Skeletal muscle tissue (tissue), 4 donors: ENCODE results near the gene STYXL2. TPM values are rescaled to one million over a fixed set of nuclear protein-coding genes. Genes with fewer than 3 reads are reported as not detected.

Source experiments
- H3K27ac ChIP-seq: one replicate; pipeline ENCODE4 v1.7.0; 2013; ENCODE audit warnings: mild to moderate bottlenecking, low read depth, low read length, inconsistent platforms
- H3K27me3 ChIP-seq, 3 donors: one replicate each; pipeline ENCODE4 v1.7.0; 2013; ENCODE audit warnings: low read length in 3 of 3; ENCODE audit not compliant: control insufficient read depth in 3 of 3, insufficient read depth in 3 of 3
- H3K36me3 ChIP-seq, 3 donors: one replicate each; pipeline ENCODE4 v1.7.0; 2013; ENCODE audit warnings: low read length in 3 of 3; ENCODE audit not compliant: control insufficient read depth in 3 of 3, insufficient read depth in 3 of 3
- H3K4me1 ChIP-seq, 3 donors: one replicate each; pipeline ENCODE4 v1.7.0; 2013; ENCODE audit warnings: low read length in 3 of 3, mild to moderate bottlenecking in 3 of 3; ENCODE audit not compliant: control insufficient read depth in 3 of 3, insufficient read depth in 3 of 3
- H3K4me3 ChIP-seq, 3 donors: one replicate each; pipeline ENCODE4 v1.7.0; 2013; ENCODE audit warnings: low read length in 3 of 3
- H3K9ac ChIP-seq, 3 donors: one replicate each; pipeline ENCODE4 v1.7.0; 2013; ENCODE audit warnings: low read length in 3 of 3, mild to moderate bottlenecking in 3 of 3, moderate library complexity in 2 of 3, low read depth in 1 of 3
- H3K9me3 ChIP-seq, 3 donors: one replicate each; pipeline ENCODE4 v1.7.0; 2013; ENCODE audit warnings: low read length in 3 of 3; ENCODE audit not compliant: control insufficient read depth in 3 of 3
- total RNA-seq: library from RNA; depleted of rRNA; stranded (reverse); fragments of >200 nt; gene quantifications from one replicate; pipeline ENCODE4 v1.2.3, GENCODE V29; 2014
- donor health status: Osteomylitis.

The STYXL2 gene
- total RNA-seq, 1 donor from 2014 or later = 99.7 TPM

DNA sequence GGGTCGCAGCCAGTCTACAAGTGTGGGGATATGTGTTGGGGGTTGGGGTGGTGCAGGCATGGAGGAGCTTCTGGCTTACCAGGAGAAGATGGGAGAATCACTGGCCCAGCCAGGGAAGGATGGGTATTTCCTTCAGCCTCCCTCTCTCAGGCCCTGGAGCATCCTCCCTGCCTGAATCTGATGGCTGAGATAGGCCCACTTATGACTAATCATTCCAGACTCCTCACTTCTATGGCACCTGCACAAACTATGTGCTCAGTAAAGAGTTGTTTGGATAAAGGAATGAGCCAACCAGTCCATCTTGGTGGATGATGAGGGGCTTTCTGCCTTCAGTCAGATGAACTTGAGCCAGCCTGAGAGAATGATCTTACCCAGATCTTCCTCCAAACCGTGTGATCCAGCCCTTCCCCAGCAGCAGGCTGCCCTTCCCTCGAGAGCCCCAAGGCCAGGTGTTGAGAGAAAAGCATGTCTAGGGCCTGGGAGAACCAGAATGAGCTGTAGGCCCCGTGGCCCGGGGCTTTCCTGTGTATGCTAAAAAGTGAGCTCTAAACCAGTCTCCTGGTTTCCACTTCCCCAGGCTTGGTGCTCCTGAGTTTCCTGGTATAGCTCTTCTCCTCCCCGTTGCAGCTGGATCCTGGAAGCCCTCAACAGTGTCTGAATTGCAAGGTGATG, 5.0 kb upstream of the STYXL2 start:
- Histone ChIP-seq H3K4me1 (peaks cover 28 to 31% (median 29%) of the 10 kb centered on the region in 3 donors), H3K27ac (no peak overlapping the region), H3K4me3 (no peak overlapping the region), H3K9ac (no peak overlapping the region), H3K27me3 (no peaks in the 10 kb centered on the region), H3K9me3 (no peaks in the 10 kb centered on the region), H3K36me3 (no peaks in the 10 kb centered on the region)

GRCh38 chr1:167089939-167090313, 3.9 kb upstream of the STYXL2 start:
- no peak overlapping the region for H3K4me3 ChIP-seq
- H3K9me3 ChIP-seq = no peaks in the 10 kb centered on the region
- no peak overlapping the region for H3K9ac ChIP-seq
- peaks cover 0 to 7% (median 0%) of the 10 kb centered on the region in 3 donors for H3K36me3 ChIP-seq
- H3K4me1 ChIP-seq = peaks cover 26 to 32% (median 32%) of the 10 kb centered on the region in 3 donors
- H3K27me3 ChIP-seq = no peaks in the 10 kb centered on the region
- no peak overlapping the region for H3K27ac ChIP-seq

GRCh38 chr1:167090314-167090942, 3.4 kb upstream of the STYXL2 start, which contains the start of gene GPA33:
GPA33 (minus strand) TSS chr1:167090377; CDS start chr1:167090287, 90 bp downstream.
- H3K27ac ChIP-seq = no peak within 1 kb of the TSS

DNA sequence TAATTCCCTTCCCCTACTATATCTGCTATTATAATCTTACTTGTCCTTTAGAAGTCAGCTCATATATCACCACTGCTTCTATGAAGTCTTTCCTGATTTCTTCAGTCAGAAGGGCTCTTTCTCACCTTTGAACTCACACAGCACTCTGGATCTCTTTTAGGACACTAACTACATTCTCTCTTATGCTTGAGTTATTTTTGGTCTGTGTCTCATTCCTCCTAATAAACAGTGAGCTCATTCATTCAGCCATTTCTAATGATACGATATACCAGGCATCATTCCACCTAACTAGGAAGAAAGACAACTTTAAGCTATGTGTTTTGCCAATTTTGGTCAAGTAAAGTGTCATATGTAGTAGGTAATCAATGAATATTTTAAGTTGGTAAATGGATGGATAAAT, 1.2 kb upstream of the STYXL2 start:
- peaks cover 0 to 7% (median 6%) of the 10 kb centered on the region in 3 donors for H3K36me3 ChIP-seq
- H3K9ac ChIP-seq = peak overlapping the region; percentile 25 to 93 (median 26)
- H3K27ac ChIP-seq = peak overlapping the region; percentile 98
- no peaks in the 10 kb centered on the region for H3K27me3 ChIP-seq
- H3K4me3 ChIP-seq = peak overlapping the region in 1 of 3 donors; percentile 34
- H3K4me1 ChIP-seq = peaks cover 18 to 27% (median 27%) of the 10 kb centered on the region in 3 donors
- H3K9me3 ChIP-seq = no peaks in the 10 kb centered on the region

More at GRCh38 chr1:167090314-167090942, 3.4 kb upstream of the STYXL2 start, which contains the start of gene GPA33:
- no peaks in the 10 kb centered on the region for H3K9me3 ChIP-seq
- H3K9ac ChIP-seq = no peak within 1 kb of the TSS
- no peaks in the 10 kb centered on the region for H3K27me3 ChIP-seq
- H3K36me3 ChIP-seq = peaks cover 0 to 7% (median 3%) of the 10 kb centered on the region in 3 donors
- H3K4me1 ChIP-seq = peaks cover 24 to 33% (median 31%) of the 10 kb centered on the region in 3 donors
- no peak within 1 kb of the TSS for H3K4me3 ChIP-seq

DNA sequence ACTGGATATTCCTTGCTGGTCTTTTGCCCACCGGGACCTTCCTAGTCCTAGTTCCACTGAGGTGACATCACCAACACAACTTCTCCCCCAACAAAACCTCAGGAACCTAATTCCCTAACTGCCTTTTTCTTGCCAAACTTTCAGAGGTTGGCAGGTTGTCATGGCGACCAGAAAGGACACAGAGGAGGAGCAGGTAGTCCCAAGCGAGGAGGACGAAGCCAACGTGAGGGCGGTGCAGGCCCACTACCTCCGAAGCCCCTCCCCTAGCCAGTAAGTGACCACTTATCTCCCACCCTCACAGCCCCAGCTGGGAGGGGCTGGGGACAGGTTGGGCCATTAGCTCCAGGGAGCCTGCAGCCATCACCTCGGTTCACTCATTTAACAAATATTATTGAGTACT, 815 bp downstream of the STYXL2 start:
- H3K36me3 ChIP-seq = peaks cover 6 to 7% (median 7%) of the 10 kb centered on the region in 3 donors
- H3K27ac ChIP-seq = peak overlapping the region; percentile 98
- H3K9me3 ChIP-seq = no peaks in the 10 kb centered on the region
- peak overlapping the region; percentile 87 to 98 (median 93) for H3K9ac ChIP-seq
- peaks cover 18 to 35% (median 29%) of the 10 kb centered on the region in 3 donors for H3K4me1 ChIP-seq
- no peaks in the 10 kb centered on the region for H3K27me3 ChIP-seq
- H3K4me3 ChIP-seq = peak overlapping the region; percentile 88 to 90 (median 90)

DNA sequence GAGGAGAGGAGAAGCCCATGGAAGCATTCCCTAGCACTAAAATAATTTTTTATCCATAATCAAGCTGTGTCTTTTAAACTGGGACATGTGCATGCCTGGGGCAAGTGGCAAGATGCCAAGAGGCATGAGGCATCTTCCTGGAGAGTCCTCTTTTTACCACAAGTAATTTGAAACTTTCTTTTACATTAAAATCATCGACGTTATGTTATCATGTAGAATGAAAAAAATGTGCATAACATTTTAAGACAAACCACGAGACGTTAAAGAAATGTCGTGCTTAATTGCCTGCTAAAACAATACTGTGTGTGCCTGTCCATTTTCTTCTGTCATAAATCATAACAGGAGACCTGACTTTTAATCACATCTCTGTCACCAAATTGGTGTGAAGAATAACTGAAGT, 1.5 kb downstream of the STYXL2 start:
- Histone ChIP-seq H3K27ac (peak overlapping the region; percentile 98), H3K9me3 (no peaks in the 10 kb centered on the region), H3K36me3 (peaks cover 6 to 14% (median 7%) of the 10 kb centered on the region in 3 donors), H3K9ac (peak overlapping the region; percentile 37 to 93 (median 87)), H3K4me3 (peak overlapping the region; percentile 88 to 90 (median 90)), H3K4me1 (peaks cover 19 to 41% (median 26%) of the 10 kb centered on the region in 3 donors), H3K27me3 (no peaks in the 10 kb centered on the region)

- no peaks in the 10 kb centered on the region for H3K9me3 ChIP-seq
- no peak overlapping the region for H3K4me3 ChIP-seq
- no peak overlapping the region for H3K27ac ChIP-seq
- no peaks in the 10 kb centered on the region for H3K27me3 ChIP-seq
- peaks cover 3 to 16% (median 6%) of the 10 kb centered on the region in 3 donors for H3K36me3 ChIP-seq
- H3K4me1 ChIP-seq = peaks cover 27 to 47% (median 30%) of the 10 kb centered on the region in 3 donors
- no peak overlapping the region for H3K9ac ChIP-seq
Observed at GRCh38 chr1:167099851-167100250, 6.0 kb downstream of the STYXL2 start.

DNA sequence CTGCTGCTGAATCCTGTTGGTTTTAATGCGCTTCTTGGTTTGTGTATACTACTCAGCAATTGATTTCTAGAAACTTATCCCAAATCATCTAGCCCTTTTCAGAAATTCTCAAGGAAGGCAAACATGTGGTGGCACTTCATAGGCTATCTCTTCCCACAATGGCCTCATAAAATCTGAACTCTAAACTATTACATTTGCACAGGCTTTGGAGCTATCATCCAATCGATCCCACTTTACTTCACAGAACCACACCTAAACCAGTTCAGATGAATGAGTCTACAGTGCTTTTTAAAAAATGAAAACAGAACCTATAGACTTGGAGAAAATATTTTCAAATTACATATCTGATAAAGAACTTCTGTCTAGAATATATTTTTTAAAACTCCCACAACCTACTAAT, 6.9 kb downstream of the STYXL2 start:
- peaks cover 29 to 54% (median 34%) of the 10 kb centered on the region in 3 donors for H3K4me1 ChIP-seq
- H3K4me3 ChIP-seq = no peak overlapping the region
- no peak overlapping the region for H3K27ac ChIP-seq
- H3K9me3 ChIP-seq = no peaks in the 10 kb centered on the region
- H3K27me3 ChIP-seq = no peaks in the 10 kb centered on the region
- no peak overlapping the region for H3K9ac ChIP-seq
- peaks cover 2 to 16% (median 3%) of the 10 kb centered on the region in 3 donors for H3K36me3 ChIP-seq

GRCh38 chr1:167101754-167102153, 7.9 kb downstream of the STYXL2 start:
- Histone ChIP-seq H3K27ac (peak overlapping the region; percentile 16), H3K4me1 (peaks cover 36 to 60% (median 42%) of the 10 kb centered on the region in 3 donors), H3K9ac (no peak overlapping the region), H3K36me3 (peaks cover under 1 to 16% (median 2%) of the 10 kb centered on the region in 3 donors), H3K27me3 (no peaks in the 10 kb centered on the region), H3K9me3 (no peaks in the 10 kb centered on the region), H3K4me3 (no peak overlapping the region)
